CD4-positive, alpha-beta memory T cell (primary cell): ENCODE measurements around the gene MAP4K1. TPM values are rescaled to one million over a fixed set of nuclear protein-coding genes. Genes with fewer than 3 reads are reported as not detected.

ENCODE experiments used
- CTCF ChIA-PET: fragments of 350-600 bp; sonication (Branson Sonifier 250); formaldehyde crosslinking; loops from one replicate; lab custom pipeline; 2021; ENCODE audit warnings: inconsistent platforms; ENCODE audit not compliant: partially characterized antibody; lab: Charles Lee
- POLR2A ChIA-PET: fragments of 350-600 bp; sonication (Branson Sonifier 250); formaldehyde crosslinking; loops from one replicate; lab custom pipeline; 2021; ENCODE audit not compliant: partially characterized antibody; lab: Charles Lee
- DNase-seq, 5 donors: peaks; one replicate each; pipeline versions ENCODE4 v3.0.0 to v3.0.0-alpha.2; 2020 to 2022; ENCODE audit warnings: mixed read lengths in 1 of 5
- H3K27ac ChIP-seq: one replicate; pipeline ENCODE4 v1.7.0; 2013; ENCODE audit warnings: low read depth, low read length
- H3K27me3 ChIP-seq: 2 replicates; pipeline ENCODE4 v1.7.0; 2013; ENCODE audit warnings: mild to moderate bottlenecking, low read length, moderate library complexity; ENCODE audit not compliant: insufficient read depth
- H3K36me3 ChIP-seq: 2 replicates; pipeline ENCODE4 v1.7.0; 2013; ENCODE audit warnings: mild to moderate bottlenecking, low read length, moderate library complexity; ENCODE audit not compliant: insufficient read depth
- H3K4me1 ChIP-seq: 2 replicates; pipeline ENCODE4 v1.7.0; 2013; ENCODE audit warnings: mild to moderate bottlenecking, low read length, moderate library complexity; ENCODE audit not compliant: insufficient read depth
- H3K4me3 ChIP-seq, 2 donors: one replicate each; pipeline ENCODE4 v1.7.0; 2013; ENCODE audit warnings: low read length in 2 of 2, mild to moderate bottlenecking in 1 of 2
- H3K9me3 ChIP-seq, 2 donors: one replicate each; pipeline ENCODE4 v1.7.0; 2013; ENCODE audit warnings: low read length in 2 of 2, control low read depth in 1 of 2; ENCODE audit not compliant: control insufficient read depth in 1 of 2
- H3K27ac Mint-ChIP-seq, 7 donors: one replicate each; pipeline ENCODE4 v1.8.0; 2020 to 2021; ENCODE audit warnings: mixed read lengths in 7 of 7, mild to moderate bottlenecking in 6 of 7, inconsistent platforms in 3 of 7, moderate library complexity in 3 of 7
- H3K27me3 Mint-ChIP-seq, 2 donors: one replicate each; pipeline ENCODE4 v1.8.0; 2020 to 2021; ENCODE audit warnings: mixed read lengths in 2 of 2
- H3K36me3 Mint-ChIP-seq, 2 donors: one replicate each; pipeline ENCODE4 v1.8.0; 2020 to 2021; ENCODE audit warnings: mixed read lengths in 2 of 2, inconsistent platforms in 1 of 2, mild to moderate bottlenecking in 1 of 2
- H3K4me1 Mint-ChIP-seq, 4 donors: one replicate each; pipeline ENCODE4 v1.8.0; 2020 to 2021; ENCODE audit warnings: mixed read lengths in 4 of 4, mild to moderate bottlenecking in 1 of 4
- H3K4me3 Mint-ChIP-seq, 8 donors: one replicate each; pipeline ENCODE4 v1.8.0; 2020 to 2021; ENCODE audit warnings: mixed read lengths in 8 of 8, mild to moderate bottlenecking in 7 of 8, moderate library complexity in 6 of 8, inconsistent platforms in 3 of 8
- H3K9me3 Mint-ChIP-seq, 8 donors: one replicate each; pipeline ENCODE4 v1.8.0; 2020 to 2021; ENCODE audit warnings: mixed read lengths in 8 of 8, mild to moderate bottlenecking in 5 of 8, inconsistent platforms in 3 of 8, moderate library complexity in 1 of 8
- intact Hi-C: fragments of 100-400 bp; cut with micrococcal nuclease; formaldehyde crosslinking; loops from one replicate; pipeline ENCODE4 v1.15.1; 2023
- polyA plus RNA-seq, 2 donors: library from polyadenylated mRNA; unstranded; fragments of 300-500 nt; fragmentation: Illumina TruSeq; gene quantifications; one replicate each; pipeline ENCODE4 v1.2.3, GENCODE V29; 2021
- total RNA-seq, 2 experiments: library from RNA; stranded (reverse); gene quantifications; one replicate each; pipeline ENCODE4 v1.2.3, GENCODE V29; 2021

MAP4K1 gene
- total and polyA plus RNA-seq, 4 experiments from 2014 or later, result 142 to 361 (median 262) TPM

- CTCF ChIA-PET, result interaction anchor here (1.3 kb wide), 1 partner anchor 19 kb away, joined by 6 read pairs; no protein-coding TSS in a partner anchor
- intact Hi-C loops, result no loop called here
- Mint-ChIP-seq H3K4me1 (peaks cover 65 to 99% (median 82%) of the 10 kb centered on the region in 4 donors), H3K4me3 (peak overlapping the region in 1 of 8 donors; percentile 1), H3K27me3 (no peaks in the 10 kb centered on the region), H3K36me3 (peaks cover 6 to 27% of the 10 kb centered on the region in 2 donors), H3K9me3 (no peaks in the 10 kb centered on the region), H3K27ac (peak overlapping the region in 4 of 7 donors; percentile 31 to 63 (median 44))
- POLR2A ChIA-PET, result interaction anchor here (0.7 to 1.7 kb wide), 2 partner anchors 13 to 113 kb away, joined by 3 to 5 read pairs; no protein-coding TSS in a partner anchor
- no peak for DNase-seq
- no peaks in the 10 kb centered on the region for H3K27me3 ChIP-seq
- H3K4me1 ChIP-seq, result peaks cover 95% of the 10 kb centered on the region
- H3K27ac ChIP-seq, result no peak overlapping the region
- H3K9me3 ChIP-seq, result no peaks in the 10 kb centered on the region
- H3K4me3 ChIP-seq, result no peak overlapping the region
- no peaks in the 10 kb centered on the region for H3K36me3 ChIP-seq
Observed at GRCh38 chr19:38653028-38653571, 35.3 kb upstream of the MAP4K1 start.

GRCh38 chr19:38650911-38651584 is 33.3 kb upstream of the MAP4K1 start:
- Mint-ChIP-seq H3K27me3 (no peaks in the 10 kb centered on the region), H3K27ac (peak overlapping the region in 4 of 7 donors; percentile 31 to 47 (median 32)), H3K4me3 (peak overlapping the region in 6 of 8 donors; percentile 6 to 97 (median 39)), H3K36me3 (peaks cover 6 to 20% of the 10 kb centered on the region in 2 donors), H3K9me3 (no peaks in the 10 kb centered on the region), H3K4me1 (peaks cover 50 to 86% (median 69%) of the 10 kb centered on the region in 4 donors)
- ChIA-PET CTCF (no interaction called here), POLR2A (interaction anchor here (1.7 kb wide), 1 partner anchor 18 kb away, joined by 5 read pairs; no protein-coding TSS in a partner anchor)
- Histone ChIP-seq H3K4me1 (peaks cover 81% of the 10 kb centered on the region), H3K36me3 (no peaks in the 10 kb centered on the region), H3K4me3 (no peak overlapping the region), H3K9me3 (no peaks in the 10 kb centered on the region), H3K27me3 (no peaks in the 10 kb centered on the region), H3K27ac (no peak overlapping the region)
- intact Hi-C loops, result no loop called here
- no peak for DNase-seq

- intact Hi-C loops, result no loop called here
- no peaks in the 10 kb centered on the region for H3K27me3 ChIP-seq
- POLR2A ChIA-PET, result interaction anchor here (0.6 to 1.7 kb wide), 2 partner anchors 19 to 31 kb away, joined by 3 to 5 read pairs; no protein-coding TSS in a partner anchor
- Mint-ChIP-seq H3K4me3 (peak overlapping the region; percentile 91 to 98 (median 95)), H3K4me1 (peaks cover 42 to 78% (median 61%) of the 10 kb centered on the region in 4 donors), H3K9me3 (no peaks in the 10 kb centered on the region), H3K36me3 (peaks cover 6 to 20% of the 10 kb centered on the region in 2 donors), H3K27ac (peak overlapping the region; percentile 17 to 85 (median 64)), H3K27me3 (no peaks in the 10 kb centered on the region)
- CTCF ChIA-PET, result interaction anchor here (1.0 kb wide), 1 partner anchor 43 kb away, joined by 3 read pairs; no protein-coding TSS in a partner anchor
- no peak for DNase-seq
- no peaks in the 10 kb centered on the region for H3K36me3 ChIP-seq
- no peak overlapping the region for H3K27ac ChIP-seq
- H3K4me1 ChIP-seq, result peaks cover 73% of the 10 kb centered on the region
- H3K4me3 ChIP-seq, result no peak overlapping the region
- H3K9me3 ChIP-seq, result no peaks in the 10 kb centered on the region
Observed at GRCh38 chr19:38650172-38650775, 32.5 kb upstream of the MAP4K1 start.

GRCh38 chr19:38649305-38650171 is 31.8 kb upstream of the MAP4K1 start:
- CTCF ChIA-PET, result interaction anchor here (1.0 to 3.0 kb wide), 3 partner anchors 13 to 134 kb away, joined by 3 to 8 read pairs (median 3); no protein-coding TSS in a partner anchor
- POLR2A ChIA-PET, result interaction anchor here (0.6 to 3.6 kb wide), 7 partner anchors 10 to 32 kb away, joined by 3 to 28 read pairs (median 5); no protein-coding TSS in a partner anchor
- Histone ChIP-seq H3K9me3 (no peaks in the 10 kb centered on the region), H3K27me3 (no peaks in the 10 kb centered on the region), H3K4me3 (peak overlapping the region; percentile 45 to 81), H3K36me3 (no peaks in the 10 kb centered on the region), H3K4me1 (peaks cover 66% of the 10 kb centered on the region), H3K27ac (peak overlapping the region; percentile 18)
- no peaks in the 10 kb centered on the region for H3K9me3 Mint-ChIP-seq
- no peak for DNase-seq
- H3K4me3 Mint-ChIP-seq, result peak overlapping the region; percentile 91 to 98 (median 95)
- H3K27me3 Mint-ChIP-seq, result no peaks in the 10 kb centered on the region
- peaks cover 6 to 16% of the 10 kb centered on the region in 2 donors for H3K36me3 Mint-ChIP-seq
- peak overlapping the region; percentile 44 to 93 (median 85) for H3K27ac Mint-ChIP-seq
- intact Hi-C loops, result no loop called here
- peaks cover 37 to 71% (median 54%) of the 10 kb centered on the region in 4 donors for H3K4me1 Mint-ChIP-seq

- POLR2A ChIA-PET, result interaction anchor here (0.9 to 3.6 kb wide), 11 partner anchors 9 to 121 kb away, joined by 3 to 28 read pairs (median 6); partner anchors contain the start of genes EIF3K and MAP4K1
- Histone ChIP-seq H3K36me3 (no peaks in the 10 kb centered on the region), H3K27me3 (no peaks in the 10 kb centered on the region), H3K9me3 (no peaks in the 10 kb centered on the region), H3K4me1 (peaks cover 59% of the 10 kb centered on the region), H3K4me3 (peak overlapping the region; percentile 80 to 81), H3K27ac (peak overlapping the region; percentile 74)
- no peaks in the 10 kb centered on the region for H3K9me3 Mint-ChIP-seq
- no peaks in the 10 kb centered on the region for H3K27me3 Mint-ChIP-seq
- peak overlapping the region; percentile 91 to 98 (median 95) for H3K4me3 Mint-ChIP-seq
- H3K36me3 Mint-ChIP-seq, result peaks cover 4 to 15% of the 10 kb centered on the region in 2 donors
- H3K4me1 Mint-ChIP-seq, result peaks cover 35 to 65% (median 50%) of the 10 kb centered on the region in 4 donors
- intact Hi-C loops, result no loop called here
- H3K27ac Mint-ChIP-seq, result peak overlapping the region; percentile 4 to 93 (median 85)
- DNase-seq, result no peak
- CTCF ChIA-PET, result interaction anchor here (1.0 to 3.0 kb wide), 5 partner anchors 12 to 246 kb away, joined by 3 to 10 read pairs (median 4); partner anchors contain the start of gene FAM98C
Observed at GRCh38 chr19:38648769-38649304, 31.1 kb upstream of the MAP4K1 start.
